Left lobe of liver (tissue), 2 donors: ENCODE results near the gene IL17C. TPM values are rescaled to one million over a fixed set of nuclear protein-coding genes. Genes with fewer than 3 reads are reported as not detected.
"Not testable (repeated sequence)": the region's sequence is repeated elsewhere in the genome, so short reads cannot be mapped to it uniquely, and the experiment has no call there.

Experiments
- ATAC-seq: fragments of 200-7000 bp; cut with Tn5 transposase; one replicate; pipeline ENCODE4 v1.9.1; 2020; ENCODE audit warnings: mild to moderate bottlenecking, moderate library complexity
- DNase-seq: peaks from one replicate; pipeline ENCODE4 v3.0.0-alpha.2; 2020; ENCODE audit warnings: low spot score
- total RNA-seq: library from RNA; stranded (reverse); gene quantifications from one replicate; pipeline ENCODE4 v1.2.1, GENCODE V29; 2021
- donor health status: DM: no; HTN: no; CAD: no; lungs with moderate emphysema.
- donor health status: DM: no; HTN: yes; CAD: no.

Gene IL17C
- total RNA-seq, 1 donor from 2014 or later: not detected

DNA sequence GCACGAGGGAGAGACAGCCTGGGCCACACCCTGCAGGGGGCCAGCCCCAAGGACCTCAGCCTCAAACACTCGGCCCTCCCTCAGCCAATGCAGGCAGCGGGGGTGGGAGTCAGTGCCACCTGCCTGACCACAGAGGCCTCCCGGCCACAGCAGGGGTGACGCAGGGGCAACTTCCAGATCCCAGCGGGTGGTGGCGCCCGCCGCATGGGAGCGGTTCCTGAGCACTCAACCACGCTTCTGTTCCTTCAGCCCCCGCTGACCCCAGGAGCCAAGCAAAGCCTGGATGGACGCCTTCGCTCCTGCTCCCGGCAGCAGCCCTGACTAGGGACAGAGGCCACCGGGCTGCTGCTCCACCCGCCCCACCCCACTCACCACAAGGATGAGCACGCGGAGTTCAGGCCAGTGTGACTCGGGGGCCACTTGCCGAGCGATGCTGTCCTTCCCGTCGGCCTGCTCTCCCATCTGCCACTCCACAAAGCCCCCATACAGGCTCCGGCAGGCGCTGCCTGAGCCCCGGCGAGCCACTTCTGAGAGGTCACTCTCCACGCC, 17.4 kb downstream of the IL17C start:
- ATAC-seq (no peak), DNase-seq (no peak)

DNA sequence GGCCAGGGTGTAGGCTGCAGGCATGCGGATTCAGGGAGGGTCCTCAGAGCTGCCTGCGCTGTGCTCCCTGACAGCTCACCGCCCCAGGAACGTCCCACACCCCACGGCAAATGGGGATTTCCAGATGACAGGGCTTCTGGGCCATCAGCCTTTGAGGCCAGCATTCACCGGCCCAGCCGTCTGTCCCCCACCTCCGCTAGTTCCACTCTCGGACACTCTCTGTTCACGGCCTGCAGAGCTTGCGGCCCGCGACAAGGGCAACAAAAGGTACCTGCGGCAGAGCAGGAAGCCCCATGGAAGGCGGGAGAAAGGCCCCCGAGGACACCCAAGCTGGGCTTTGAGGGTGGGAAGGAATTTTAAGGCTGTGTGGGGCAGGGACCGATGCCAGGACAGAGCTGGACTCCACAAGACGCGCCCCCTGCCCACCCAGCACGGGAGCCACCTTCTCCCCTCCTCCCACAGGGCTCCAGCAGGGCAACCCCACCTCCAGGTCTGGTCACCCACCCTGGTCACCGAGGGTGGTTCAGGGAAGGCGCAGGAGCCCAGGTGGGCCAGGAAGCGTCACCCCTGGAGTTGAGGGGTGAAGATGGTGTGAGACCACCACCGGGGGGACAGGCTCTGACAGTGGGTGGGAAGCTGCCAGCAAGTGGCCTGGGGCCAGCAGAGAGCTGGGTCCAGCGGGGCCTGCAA, 18.1 kb downstream of the IL17C start:
- ATAC-seq (no peak), DNase-seq (no peak)

DNA sequence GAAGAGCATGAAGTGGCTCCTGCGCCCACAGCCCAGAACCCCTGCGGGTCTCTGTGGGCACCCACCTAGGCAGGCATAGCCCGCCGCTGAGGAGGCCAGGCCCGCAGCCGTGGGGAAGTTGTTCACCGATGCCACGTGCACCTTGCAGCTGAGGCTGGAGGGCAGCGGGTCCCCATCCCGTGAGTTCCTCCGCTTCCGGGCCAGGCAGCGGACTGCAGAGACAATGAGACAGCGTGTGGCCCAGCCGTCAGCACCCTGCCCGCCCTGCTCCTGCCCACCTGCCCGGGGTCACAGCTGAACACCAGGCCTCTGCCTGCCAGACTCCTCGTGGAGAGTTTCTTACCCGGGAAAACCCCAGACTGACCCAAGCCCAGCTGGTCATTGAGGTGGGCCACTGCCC, 19.0 kb downstream of the IL17C start:
- no peak for DNase-seq

DNA sequence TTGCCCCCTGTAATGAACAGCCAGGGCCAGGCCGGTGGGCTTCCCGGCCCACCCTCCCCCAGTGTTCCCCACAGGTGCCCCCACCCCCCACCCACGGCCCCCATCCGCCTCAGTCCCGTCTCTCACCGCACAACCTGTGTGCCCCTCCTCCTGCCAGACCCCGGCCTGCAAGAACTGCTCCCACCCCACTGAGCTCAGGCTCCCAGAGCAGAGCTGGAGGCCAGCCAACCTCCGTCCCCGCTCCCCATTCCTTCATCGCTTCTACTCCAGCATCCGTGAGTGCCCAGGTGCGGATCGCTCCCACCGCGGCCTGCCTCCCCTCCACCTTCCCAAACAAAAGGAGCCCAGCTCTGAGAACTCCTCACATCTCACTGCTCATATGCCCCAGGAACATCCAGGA, 20.3 kb downstream of the IL17C start:
- DNase-seq (no peak), ATAC-seq (no peak)

More for the DNA sequence above, 19.0 kb downstream of the IL17C start:
- no peak for ATAC-seq

DNA sequence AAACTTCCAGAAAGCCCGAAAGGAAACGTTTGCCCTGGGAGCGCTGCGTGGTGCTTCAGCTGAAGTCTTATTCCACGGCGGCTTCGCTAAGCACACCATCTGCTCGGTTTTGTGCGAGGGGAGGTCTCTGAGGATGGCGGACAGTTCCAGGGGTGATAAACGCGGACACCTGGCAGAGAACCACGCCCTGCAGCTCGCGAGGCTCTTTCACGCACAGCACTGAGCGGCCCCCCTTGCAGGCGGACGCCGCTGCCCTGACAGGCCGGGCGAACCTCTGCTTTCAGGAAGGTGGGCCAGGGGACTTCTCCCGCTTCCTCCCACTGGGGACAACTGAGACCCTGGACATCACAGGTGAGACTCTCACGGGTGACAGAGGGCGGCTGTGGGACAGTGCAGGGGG, 20.8 kb downstream of the IL17C start:
- DNase-seq (no peak), ATAC-seq (no peak)

DNA sequence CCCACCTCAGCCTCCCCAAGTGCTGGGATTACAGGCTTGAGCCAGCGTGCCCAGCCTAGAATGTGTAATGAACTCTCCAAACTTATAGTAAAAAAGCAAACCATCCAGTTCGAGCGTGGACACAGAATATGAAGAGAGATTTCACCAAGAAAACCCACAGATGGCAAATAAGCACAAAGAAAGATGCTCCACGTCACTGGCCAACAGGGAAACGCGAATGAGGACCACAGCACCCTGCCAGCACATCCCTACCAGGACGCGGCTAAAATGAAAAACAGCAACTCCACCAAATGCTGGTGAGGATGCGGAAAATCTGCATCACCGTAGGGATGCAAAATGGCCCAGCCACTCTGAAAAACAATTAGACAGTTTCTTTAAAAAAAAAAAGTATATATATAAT, 23.1 kb downstream of the IL17C start:
- no peak for DNase-seq
- ATAC-seq: no peak

DNA sequence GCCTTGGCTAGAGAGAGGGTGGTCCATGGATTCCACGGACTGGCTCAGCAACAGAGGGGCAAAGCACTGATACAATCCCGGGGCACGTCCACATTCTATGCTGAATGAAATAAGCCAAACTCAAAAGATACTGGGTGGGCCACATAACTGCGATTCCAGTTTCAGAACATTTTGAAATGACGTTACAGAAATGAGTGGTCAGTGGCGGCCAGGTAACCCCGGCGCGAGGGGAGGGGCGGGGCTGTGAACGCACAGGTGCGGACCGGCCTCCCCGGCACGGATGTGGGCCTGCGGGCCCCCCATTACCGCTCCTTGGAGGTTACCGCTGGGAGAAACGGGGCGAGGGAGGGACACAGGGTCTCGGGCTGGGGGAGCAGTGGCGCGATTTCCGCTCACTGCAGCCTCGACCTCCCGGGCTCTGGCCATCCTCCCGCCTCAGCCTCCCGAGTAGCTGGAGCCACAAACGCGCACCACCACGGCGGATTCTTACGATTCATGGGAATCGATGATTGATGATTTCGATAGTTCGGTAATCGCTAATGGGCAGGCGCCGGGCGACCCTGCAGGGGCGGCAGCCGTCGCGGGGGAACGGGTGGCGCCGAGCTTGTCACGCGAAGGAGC, 24.0 kb downstream of the IL17C start:
- no peak for DNase-seq

DNA sequence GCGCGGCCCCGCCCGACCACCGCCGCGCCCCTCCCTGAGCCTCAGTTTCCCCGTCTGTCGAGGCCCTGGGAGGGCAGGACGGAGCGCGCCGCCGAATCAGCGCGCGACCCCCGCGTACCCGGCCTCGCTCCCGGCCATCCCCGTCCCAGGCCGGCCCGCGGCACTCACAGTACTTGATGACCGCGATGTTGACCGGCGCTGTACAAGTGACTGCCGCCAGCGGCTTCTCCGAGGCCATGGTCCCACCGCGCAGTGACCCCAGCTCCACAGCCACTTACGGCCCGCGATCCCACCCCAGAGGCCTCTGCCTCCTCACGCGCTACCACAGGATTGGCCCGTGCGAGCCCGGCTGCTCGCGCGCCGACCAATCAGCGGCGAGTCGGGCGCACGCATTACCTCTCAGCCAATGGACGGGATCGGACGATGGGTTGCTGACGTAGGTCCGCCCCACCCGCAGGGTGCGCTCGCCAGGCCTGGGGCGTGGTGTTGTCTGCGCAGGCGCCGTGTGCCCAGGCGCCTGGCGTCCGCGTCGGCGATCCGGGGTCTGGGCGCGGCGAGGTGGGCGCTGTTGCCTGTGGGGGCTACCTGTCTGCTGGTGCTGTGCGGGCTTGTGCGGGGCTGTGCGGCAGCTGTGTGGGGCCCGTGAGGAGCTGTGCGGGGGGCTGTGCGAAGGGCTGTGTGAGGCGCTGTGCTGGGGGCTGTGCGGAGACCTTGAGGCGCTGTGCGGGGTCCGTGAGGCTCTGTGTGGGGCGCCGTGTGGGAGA, 24.7 kb downstream of the IL17C start, which contains the start of gene MVD:
MVD (minus strand) TSS at position 249 of the 764 bp plus-strand sequence; CDS start at position 238, 11 bp downstream.
- ATAC-seq (peak; percentile 92), DNase-seq (peak; percentile 98)

More for the DNA sequence above, 24.0 kb downstream of the IL17C start:
- ATAC-seq: peak; percentile 2

DNA sequence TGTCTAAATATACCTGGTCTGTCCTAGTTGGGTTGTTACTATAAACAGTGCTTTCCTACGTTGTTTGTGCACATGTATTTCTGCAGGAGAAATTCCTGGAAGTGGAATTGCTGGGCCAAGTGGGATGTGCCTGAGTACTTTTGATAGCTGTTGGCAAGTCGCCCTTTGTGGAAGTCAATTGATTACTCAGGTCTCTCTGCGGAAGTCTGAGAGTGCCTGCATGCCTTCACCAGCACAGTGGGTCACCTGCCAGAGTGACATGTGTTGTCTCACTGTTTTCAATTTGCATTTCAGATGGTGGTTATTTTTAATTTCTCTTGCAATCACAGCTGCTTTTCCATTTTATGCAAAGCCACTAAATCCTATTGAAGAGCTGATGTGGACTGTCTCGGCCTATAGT, 26.8 kb downstream of the IL17C start:
- ATAC-seq (peak; percentile 50), DNase-seq (peak; percentile 79)

DNA sequence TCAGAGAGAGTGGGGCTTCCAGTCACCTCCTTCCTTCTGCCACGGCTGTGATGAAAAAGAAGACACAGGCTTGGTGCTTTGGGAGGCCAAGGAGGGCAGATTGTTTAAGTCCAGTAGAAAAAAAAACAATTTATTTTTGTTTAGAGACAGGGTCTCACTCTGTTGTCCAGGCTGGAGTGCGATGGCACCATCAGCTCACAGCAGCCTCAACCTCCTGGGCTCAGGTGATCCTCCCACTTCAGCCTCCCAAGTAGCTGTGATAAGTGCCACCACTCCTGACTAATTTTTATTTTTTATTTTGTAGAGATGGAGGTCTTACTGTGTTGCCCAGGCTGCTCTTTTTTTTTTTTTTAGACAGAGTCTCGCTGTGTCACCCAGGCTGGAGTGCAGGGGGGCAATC, 27.2 kb downstream of the IL17C start:
- no peak for ATAC-seq
- no peak for DNase-seq

DNA sequence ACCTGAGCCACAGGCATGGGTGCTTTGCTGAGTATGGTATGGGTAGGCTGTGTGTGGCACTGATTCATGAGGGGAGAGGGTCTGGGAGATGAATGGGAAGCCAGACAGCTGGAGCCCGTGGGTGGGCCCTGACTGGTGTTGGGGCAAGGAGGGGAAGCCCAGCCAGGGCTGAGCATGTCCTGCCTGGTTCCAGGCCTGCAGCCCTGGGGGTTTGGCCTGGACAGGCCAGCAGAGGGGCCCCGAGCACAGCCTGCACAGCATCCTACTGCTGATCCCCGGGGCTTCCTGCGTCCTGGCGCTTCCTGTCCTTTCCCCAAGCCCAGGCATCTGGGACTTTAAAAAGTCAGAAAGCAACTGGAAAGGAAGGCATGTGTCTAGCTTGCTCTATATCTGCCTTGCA, 29.1 kb downstream of the IL17C start:
- no peak for ATAC-seq

DNA sequence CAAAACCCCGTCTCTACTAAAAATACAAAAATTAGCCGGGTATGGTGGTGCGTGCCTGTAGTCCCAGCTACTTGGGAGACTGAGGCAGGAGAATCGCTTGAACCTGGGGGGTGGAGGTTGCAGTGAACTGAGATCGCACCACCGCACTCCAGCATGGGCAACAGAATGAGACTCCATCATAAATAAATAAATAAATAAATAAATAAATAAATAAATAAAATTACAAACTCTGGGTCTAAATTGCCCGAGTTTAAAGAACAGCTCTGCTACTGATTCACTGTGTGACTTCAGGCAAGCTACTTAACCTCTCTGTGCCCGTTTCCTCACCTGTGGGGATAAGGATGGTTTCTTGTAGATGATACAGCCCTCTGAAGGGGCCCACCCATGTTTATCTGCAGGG, 31.1 kb downstream of the IL17C start:
- not testable (repeated sequence) for DNase-seq

More for the DNA sequence above, 29.1 kb downstream of the IL17C start:
- DNase-seq: no peak

DNA sequence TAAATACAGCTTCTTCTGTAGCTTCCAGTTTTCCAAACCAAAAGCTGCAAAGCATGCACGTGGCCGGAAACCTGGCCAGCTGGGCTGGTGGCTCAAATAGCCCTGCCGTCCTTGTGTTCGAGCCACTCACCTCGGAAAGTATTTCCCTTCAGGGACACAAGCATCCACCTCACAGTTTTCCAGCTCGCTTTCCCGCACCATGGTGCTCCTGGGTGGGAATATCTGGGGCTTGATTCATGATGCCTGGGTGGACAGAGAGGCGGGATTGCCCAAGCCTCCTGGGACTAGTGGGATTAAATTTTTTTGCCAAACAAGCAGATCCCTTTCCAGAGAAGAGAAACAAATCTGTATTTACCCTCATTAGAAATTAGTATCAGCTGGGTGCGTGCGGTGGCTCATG, 31.6 kb downstream of the IL17C start:
- ATAC-seq (no peak), DNase-seq (no peak)

More for the DNA sequence above, 31.1 kb downstream of the IL17C start:
- ATAC-seq: not testable (repeated sequence)

DNA sequence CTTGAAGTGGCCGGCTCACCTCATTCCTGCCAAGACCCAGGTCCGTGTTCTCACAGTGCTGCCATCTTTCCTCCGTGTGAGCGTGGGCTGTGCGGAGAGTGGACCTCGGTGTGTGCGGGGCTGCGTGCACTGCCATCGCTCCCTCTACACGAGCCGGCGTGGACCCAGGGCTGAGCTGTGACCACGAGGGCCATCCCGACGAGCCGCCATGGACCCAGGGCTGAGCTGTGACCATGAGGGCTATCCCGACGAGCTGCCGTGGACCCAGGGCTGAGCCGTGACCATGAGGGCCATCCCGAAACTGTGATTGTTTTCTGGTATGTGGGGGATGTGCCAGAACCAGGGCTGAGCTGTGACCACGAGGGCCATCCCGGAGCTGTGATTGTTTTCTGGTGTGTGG, 33.4 kb downstream of the IL17C start:
- no peak for ATAC-seq
- DNase-seq: no peak

DNA sequence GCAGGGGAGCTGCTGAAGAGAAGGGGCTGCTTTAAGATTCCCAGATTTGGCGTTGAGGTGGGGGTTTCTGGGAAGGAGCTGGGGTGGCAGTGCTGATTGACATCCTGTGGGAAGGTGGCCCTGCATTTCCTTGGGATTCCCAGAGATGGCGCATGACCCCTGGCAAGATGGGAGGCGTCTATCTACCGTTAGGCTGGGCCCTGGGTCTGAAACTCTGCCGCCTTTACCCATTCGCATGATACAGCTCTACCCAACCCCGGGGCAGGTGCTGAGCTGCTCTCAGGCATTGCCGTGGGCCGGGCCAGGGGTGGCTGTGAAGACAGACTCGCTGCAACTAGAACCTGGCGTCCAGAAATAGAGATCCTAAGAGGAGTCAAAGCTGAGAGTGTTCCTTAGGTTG, 34.4 kb downstream of the IL17C start:
- ATAC-seq (no peak), DNase-seq (no peak)

DNA sequence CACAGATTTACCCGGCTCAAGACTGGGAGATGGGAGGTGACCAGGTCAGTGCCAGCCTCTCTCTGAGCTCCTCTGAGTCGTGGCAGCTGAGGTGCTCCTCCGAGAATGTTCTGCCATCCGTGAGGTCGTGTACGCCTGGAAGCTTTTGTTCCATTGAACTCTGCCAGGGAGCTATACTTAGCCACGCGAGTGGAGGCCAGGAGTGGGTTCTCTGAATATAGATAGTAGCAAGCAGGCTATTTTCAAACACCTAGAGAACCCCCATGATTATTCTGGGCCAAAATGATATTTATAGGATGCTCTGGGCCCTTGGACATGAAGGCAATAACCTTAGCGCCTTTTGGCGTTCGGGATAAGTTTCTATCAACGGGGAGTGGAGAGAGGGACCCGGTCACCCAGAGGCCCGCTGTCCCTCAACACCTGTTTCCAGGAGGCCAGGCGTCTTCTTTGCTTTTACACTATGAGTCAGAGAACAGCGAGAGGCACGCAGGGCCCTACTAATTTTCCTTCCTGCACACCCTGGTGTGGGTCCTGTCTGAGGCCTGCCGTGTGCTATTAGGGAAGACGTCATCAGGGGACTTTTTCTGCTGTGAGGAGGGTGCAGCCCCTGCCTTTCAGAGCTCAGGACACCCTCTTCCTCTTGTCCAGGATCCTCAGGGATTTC, 35.5 kb downstream of the IL17C start:
- DNase-seq (no peak), ATAC-seq (no peak)

DNA sequence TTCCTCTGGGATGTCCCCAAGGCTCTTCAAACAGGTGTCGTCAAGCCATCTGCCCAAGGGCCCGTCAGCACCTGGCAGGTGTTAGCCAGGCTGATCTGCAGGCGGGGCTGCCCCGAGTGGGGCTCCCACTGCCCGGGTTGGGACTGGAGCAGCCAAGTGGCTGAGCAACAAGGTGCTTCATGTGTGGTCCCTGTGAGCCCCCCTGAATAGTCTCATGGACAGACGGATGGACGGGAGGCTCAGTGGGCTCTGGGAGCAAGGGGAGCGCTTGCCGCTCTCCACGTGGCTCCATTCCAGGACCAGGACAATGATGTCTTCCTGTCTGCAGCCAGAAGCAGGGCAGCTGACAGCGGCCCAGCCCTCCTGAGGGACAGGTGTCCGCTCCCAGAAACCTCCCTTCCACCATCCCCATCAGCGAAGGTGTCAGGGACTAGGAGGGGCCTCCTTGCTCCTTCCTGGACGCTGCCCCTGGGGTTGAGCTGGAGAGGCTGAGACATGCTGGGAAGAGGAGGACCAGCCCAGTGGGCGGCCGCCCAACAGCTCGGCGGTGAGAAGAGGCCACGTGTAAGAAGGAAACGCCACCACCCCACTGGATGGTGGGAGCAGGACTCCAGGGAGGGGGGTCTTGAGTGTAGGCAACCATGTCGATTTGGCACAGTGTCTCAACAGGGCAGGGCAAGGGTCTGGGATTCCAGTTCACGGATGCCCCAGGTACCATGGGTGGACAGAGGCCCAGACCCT, 38.3 kb downstream of the IL17C start:
- no peak for DNase-seq
- no peak for ATAC-seq

DNA sequence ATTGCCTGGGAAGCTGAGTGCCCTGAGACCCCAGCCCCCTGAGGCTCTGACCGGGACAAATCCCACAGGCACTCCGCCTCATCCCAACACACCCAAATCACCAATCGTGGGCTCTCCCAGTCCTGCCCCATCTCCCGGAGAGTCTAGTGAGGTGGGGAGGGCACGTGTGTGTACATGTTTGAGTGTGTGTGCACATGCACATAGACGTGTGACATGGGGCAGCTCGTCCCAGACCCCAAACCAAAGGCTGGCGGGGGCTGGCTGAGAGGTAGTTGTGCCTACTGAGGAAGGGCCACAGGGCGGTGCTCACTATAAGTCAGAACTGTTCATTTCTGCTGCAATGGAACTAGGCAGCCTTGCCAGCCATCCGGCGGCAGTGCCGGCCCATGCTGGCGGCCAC, 39.3 kb downstream of the IL17C start:
- no peak for ATAC-seq
- DNase-seq: no peak

DNA sequence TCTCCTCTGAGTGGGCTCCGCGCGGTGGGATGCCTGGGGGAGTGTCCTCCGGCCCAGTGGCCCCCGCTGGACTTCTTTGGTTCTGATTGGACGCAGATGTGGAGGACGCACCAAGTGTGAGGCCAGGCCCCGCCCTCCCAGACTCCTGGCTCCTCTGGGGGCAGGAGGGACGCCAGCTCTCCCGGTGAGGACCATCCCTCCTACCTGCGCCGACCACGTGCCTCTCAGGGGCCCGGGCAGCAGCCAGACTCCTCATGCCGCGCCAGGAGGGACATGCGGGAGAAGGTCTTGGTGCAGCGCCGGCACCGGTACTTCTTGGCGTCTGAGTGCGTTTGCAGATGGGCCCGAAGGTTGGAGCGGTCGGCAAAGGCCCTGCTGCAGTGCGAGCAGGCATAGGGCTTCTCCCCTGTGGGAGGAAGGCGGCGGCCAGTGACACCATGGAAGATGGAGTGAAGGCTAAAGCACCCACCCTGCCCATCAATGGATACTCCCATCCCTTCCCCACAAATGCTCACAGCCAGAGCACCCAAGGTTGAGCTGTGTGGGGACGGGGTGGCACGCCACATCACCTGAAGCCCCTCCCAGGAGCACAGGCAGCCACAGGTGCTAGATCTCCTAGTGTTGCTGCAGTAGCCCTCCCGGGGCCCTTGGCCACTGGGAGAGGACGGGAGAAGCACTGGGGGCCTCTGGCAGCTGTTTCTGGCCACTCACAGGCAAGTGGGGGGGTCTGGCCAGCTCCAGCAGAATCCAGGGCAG, 40.0 kb downstream of the IL17C start:
- no peak for DNase-seq
- no peak for ATAC-seq
